GM20000 (cell line): ENCODE results near the gene CD34.

Experiments used
- DNase-seq: peaks from one replicate; pipeline ENCODE4 v3.0.0; 2012; ENCODE audit warnings: low spot score
- TF ChIP-seq, protein P1 (sequence below): IDR thresholded peaks from 2 replicates; pipeline ENCODE4 v1.5.1; 2012; ENCODE audit warnings: mild to moderate bottlenecking, control low read depth; ENCODE audit errors: extremely low read depth, missing control alignments

Gene CD34, protein sequence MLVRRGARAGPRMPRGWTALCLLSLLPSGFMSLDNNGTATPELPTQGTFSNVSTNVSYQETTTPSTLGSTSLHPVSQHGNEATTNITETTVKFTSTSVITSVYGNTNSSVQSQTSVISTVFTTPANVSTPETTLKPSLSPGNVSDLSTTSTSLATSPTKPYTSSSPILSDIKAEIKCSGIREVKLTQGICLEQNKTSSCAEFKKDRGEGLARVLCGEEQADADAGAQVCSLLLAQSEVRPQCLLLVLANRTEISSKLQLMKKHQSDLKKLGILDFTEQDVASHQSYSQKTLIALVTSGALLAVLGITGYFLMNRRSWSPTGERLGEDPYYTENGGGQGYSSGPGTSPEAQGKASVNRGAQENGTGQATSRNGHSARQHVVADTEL

DNA sequence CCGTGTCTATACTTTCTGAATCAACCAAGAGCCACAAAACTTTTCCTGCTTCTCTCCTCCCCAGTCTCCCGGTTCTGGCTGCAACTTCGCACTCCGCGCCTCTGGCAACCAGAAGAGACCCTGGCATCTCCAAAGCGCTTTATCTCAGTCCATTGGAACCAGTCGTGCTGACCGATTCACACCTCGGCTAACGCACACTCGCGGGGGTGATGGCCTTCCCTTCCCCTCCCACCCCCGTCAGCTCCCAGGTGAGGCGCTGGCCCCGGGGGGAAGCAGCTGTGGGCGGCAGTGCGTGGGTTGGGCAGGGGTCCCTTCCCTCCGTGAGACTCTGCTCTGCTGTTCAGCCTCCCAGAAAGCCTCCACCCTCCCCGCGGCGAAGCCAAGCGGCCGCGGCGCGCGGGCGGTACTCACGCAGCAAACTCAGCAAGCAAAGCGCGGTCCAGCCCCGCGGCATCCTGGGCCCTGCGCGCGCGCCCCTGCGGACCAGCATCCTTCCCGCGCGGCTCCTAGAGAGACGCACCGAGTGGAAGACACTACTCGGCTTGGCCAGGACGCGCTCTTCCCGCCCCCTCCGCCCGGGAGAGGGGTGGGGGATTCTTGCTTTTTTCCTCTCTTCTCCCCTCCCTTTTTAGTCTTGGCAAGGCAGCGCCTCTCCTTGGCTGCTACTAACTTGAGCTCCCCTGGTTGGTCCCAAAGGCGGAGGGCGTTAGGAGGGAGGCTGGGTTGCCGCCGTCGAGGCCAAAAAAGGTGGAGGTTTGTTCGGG, at the start of gene CD34:
CD34 (minus strand) TSS at position 535 of the 764 bp plus-strand sequence; CDS start at position 490, 45 bp downstream.
- no peak for DNase-seq
- TF ChIP-seq, protein P1, sequence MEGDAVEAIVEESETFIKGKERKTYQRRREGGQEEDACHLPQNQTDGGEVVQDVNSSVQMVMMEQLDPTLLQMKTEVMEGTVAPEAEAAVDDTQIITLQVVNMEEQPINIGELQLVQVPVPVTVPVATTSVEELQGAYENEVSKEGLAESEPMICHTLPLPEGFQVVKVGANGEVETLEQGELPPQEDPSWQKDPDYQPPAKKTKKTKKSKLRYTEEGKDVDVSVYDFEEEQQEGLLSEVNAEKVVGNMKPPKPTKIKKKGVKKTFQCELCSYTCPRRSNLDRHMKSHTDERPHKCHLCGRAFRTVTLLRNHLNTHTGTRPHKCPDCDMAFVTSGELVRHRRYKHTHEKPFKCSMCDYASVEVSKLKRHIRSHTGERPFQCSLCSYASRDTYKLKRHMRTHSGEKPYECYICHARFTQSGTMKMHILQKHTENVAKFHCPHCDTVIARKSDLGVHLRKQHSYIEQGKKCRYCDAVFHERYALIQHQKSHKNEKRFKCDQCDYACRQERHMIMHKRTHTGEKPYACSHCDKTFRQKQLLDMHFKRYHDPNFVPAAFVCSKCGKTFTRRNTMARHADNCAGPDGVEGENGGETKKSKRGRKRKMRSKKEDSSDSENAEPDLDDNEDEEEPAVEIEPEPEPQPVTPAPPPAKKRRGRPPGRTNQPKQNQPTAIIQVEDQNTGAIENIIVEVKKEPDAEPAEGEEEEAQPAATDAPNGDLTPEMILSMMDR: no peak

DNA sequence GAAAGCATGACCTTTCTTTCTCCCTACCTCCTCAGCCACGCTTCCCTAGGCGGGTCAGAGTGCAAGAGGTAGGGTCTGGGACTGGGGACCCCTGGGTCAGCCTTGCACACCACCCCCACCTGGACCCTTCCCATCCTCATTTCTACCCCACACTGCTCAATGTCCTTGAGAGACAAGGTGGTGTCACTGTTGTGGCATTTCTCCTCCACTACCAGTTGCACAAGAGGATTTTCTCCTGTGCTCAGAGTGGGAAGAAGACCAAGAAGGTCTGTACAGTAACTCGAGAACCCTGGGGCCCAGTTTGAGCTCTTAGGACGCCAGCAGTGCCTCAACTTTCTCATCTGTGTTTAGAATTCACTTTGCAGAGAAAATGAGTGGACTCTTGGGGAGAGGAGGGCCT, 49.4 kb upstream of the CD34 start:
- no peak for DNase-seq
- TF ChIP-seq, protein P1: no peak

DNA sequence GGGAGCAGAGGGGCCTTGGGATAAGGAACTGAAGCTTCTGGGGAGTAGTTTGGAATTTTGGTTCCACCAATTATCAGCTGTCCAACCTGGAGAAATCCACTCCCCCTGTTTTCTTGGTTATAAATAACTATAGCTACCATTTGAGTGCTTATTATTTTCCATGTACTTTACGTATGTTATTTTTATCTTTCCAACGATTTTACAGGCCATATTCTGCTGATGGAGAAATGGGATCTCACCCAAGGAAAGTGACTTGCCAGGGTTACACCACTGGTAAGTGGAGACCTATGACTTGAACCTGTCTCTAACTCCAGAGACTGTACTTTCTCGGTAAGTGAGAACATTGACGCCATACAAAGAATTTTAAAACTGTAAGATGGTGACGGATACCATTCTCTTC, 49.0 kb upstream of the CD34 start:
- TF ChIP-seq, protein P1: no peak
- DNase-seq: no peak

DNA sequence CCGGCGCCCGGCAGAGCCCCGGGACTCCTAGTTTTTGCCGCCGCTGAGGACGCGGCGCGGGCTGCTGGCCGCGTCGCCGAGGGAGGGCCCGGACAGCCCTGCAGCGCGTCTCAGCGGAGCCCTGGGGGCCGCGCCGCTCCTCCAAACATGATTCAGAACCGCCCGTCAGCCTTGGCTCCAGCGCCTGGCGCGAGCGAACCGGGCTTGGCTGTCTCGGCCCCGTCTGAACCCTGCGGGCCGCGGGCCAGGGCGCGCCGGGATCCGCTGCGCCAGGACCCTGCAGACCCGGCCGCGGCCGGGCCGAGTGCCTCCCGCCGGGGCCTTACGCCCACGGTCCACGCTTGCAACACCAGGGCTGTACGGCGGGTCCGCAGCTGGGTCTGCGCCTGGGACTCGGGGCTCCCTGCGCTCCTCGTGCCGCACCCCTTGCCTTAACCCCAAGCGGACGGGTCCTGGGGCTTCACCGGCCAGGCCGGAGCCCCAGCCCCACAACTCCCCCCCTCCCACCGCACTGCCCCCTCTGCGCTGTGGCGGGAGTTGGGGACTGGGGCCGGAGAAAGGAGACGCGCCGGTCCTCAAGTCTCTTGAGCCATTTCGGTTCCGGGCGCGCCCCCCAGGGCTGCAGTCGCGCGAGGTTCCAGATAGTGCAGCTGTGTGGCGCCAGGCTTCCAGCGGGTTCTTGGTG, 48.4 kb upstream of the CD34 start:
- DNase-seq: peak; percentile 49
- TF ChIP-seq, protein P1: no peak

DNA sequence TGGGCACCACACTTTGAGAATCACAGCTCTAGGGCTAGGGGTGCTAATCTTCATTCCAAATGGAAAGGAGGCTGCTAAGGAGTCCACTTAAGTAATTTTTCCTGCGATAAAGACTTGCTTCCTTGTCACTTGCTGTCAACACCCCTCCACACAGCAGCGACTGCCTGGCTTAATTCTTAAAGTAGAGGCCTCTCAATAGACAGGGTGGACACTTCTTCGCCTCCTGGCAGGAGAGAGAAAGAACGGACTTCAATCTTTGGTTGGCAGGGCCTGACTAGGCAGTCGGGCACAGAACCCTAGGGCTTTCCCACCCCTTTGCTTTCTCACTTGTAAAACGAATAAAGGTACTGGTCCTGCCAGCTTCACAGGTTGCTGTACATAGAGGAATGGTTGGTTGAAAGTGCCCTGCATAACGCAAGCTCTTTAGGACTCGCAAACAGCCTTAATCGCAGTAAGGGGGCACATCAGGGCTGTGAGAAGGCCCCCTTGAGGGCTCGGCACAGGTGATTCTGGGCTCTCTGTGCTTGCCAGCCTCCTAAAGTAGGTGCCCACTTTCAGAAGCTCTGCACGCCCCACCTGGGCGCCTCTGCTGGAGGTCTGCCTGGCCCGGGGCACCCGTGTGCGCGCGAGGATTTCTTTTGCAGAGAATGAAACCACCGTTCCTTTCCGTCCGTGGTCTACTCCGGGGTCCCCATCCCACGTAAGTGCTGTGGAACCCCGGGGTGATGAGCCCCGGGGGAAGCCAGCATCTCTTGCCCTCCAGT, 47.6 kb upstream of the CD34 start:
- TF ChIP-seq, protein P1: no peak

DNA sequence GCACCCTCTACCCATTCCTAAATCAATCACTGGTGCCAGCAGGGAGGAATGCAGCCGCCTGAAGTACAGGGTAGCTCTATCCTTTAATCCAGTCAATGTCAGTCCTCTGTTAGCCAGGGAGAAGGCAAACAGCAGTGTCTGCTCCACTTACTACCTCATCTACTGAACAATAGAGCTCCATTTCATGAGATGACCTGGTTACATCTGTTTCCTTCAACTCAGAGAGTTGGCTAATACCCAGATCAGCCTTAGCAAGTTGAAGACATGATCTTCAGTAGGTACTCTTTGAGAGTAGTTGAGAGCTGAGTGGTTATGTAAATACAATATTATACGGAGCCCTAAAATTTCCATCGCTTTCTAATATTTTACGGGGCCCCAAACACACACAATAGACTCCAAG, 46.1 kb upstream of the CD34 start:
- TF ChIP-seq, protein P1: no peak
- no peak for DNase-seq

More for the DNA sequence above, 47.6 kb upstream of the CD34 start:
- no peak for DNase-seq
